Liver (tissue), 9 donors: Measurements from ENCODE around the gene GTF2H1. TPM values are rescaled to one million over a fixed set of nuclear protein-coding genes. Genes with fewer than 3 reads are reported as not detected.
"Not testable (repeated sequence)": the region's sequence is repeated elsewhere in the genome, so short reads cannot be mapped to it uniquely, and the experiment has no call there.

Source experiments
- DNase-seq: peaks from one replicate; pipeline ENCODE4 v3.0.0-alpha.2; 2017; ENCODE audit warnings: low spot score
- H3K27ac ChIP-seq, 2 donors: one replicate each; pipeline ENCODE4 v1.7.0; 2013; ENCODE audit warnings: inconsistent platforms in 2 of 2, low read length in 2 of 2, control low read depth in 1 of 2, low read depth in 1 of 2, mild to moderate bottlenecking in 1 of 2
- H3K27me3 ChIP-seq, 4 donors: one replicate each; pipeline versions ENCODE4 v1.6.1 to v1.7.0; 2013; ENCODE audit warnings: low read length in 3 of 4, inconsistent platforms in 1 of 4, mild to moderate bottlenecking in 1 of 4, moderate library complexity in 1 of 4; ENCODE audit not compliant: control insufficient read depth in 4 of 4, insufficient read depth in 4 of 4
- H3K36me3 ChIP-seq, 4 donors: one replicate each; pipeline versions ENCODE4 v1.6.1 to v1.7.0; 2013; ENCODE audit warnings: low read length in 3 of 4, mild to moderate bottlenecking in 3 of 4, low read depth in 1 of 4, moderate library complexity in 1 of 4; ENCODE audit not compliant: control insufficient read depth in 4 of 4, insufficient read depth in 3 of 4
- H3K4me1 ChIP-seq, 4 donors: one replicate each; pipeline versions ENCODE4 v1.6.1 to v1.7.0; 2013; ENCODE audit warnings: low read length in 3 of 4, mild to moderate bottlenecking in 3 of 4, moderate library complexity in 1 of 4; ENCODE audit not compliant: control insufficient read depth in 4 of 4, insufficient read depth in 4 of 4
- H3K4me3 ChIP-seq, 3 donors: one replicate each; pipeline versions ENCODE4 v1.6.1 to v1.7.0; 2013; ENCODE audit warnings: low read length in 3 of 3, control low read depth in 1 of 3, low read depth in 1 of 3, mild to moderate bottlenecking in 1 of 3
- H3K9ac ChIP-seq, 2 donors: one replicate each; pipeline ENCODE4 v1.7.0; 2013; ENCODE audit warnings: low read length in 2 of 2, mild to moderate bottlenecking in 2 of 2, moderate library complexity in 2 of 2, control low read depth in 1 of 2, low read depth in 1 of 2
- H3K9me3 ChIP-seq, 4 donors: one replicate each; pipeline versions ENCODE4 v1.6.1 to v1.7.0; 2013; ENCODE audit warnings: low read length in 3 of 4; ENCODE audit not compliant: control insufficient read depth in 4 of 4
- EGR1 ChIP-seq, 2 donors: IDR thresholded peaks; 2 replicates each; pipeline ENCODE4 v1.6.1; 2016 to 2018; ENCODE audit warnings: antibody characterized with exemption in 2 of 2, low read depth in 2 of 2
- GABPA ChIP-seq, 2 donors: IDR thresholded peaks in 1 of 2; conservative IDR thresholded peaks in 1 of 2; 2 replicates each; pipeline ENCODE4 v1.6.1; 2016; ENCODE audit warnings: antibody characterized with exemption in 2 of 2, mild to moderate bottlenecking in 1 of 2, moderate library complexity in 1 of 2
- HNF4A ChIP-seq, 2 donors: conservative IDR thresholded peaks; 2 replicates each; pipeline ENCODE4 v1.6.1; 2016; ENCODE audit warnings: antibody characterized with exemption in 2 of 2, mild to moderate bottlenecking in 2 of 2
- JUND ChIP-seq, 2 donors: IDR thresholded peaks; 2 replicates each; pipeline ENCODE4 v1.6.1; 2016; ENCODE audit warnings: antibody characterized with exemption in 2 of 2
- MAX ChIP-seq: IDR thresholded peaks from 2 replicates; pipeline ENCODE4 v1.6.1; 2016; ENCODE audit warnings: antibody characterized with exemption
- RAD21 ChIP-seq, 2 donors: IDR thresholded peaks; 2 replicates each; pipeline ENCODE4 v1.6.1; 2016; ENCODE audit warnings: antibody characterized with exemption in 2 of 2, mild to moderate bottlenecking in 2 of 2
- RXRA ChIP-seq, 2 donors: IDR thresholded peaks; 2 replicates each; pipeline ENCODE4 v1.6.1; 2017 to 2018; ENCODE audit warnings: antibody characterized with exemption in 2 of 2, mild to moderate bottlenecking in 1 of 2
- WGBS: extraction: QIAGEN DNeasy Blood & Tissue Kit; methylation state at CpG from one replicate; pipeline ENCODE4 v1.1.7; 2013; 5-methylcytosine and 5-hydroxymethylcytosine counted together
- polyA plus RNA-seq, 2 donors: library from polyadenylated mRNA; stranded (reverse) in 1 of 2; unstranded in 1 of 2; fragments of 200-250 nt in 1 of 2; fragments of >200 nt in 1 of 2; fragmentation: Nextera tagmentation in 1 of 2; extraction: Ambion mirVana in 1 of 2; gene quantifications; one replicate each; pipeline versions ENCODE4 v1.2.1 to v1.2.3, GENCODE V29; 2013 to 2015
- total RNA-seq, 2 donors: library from RNA; depleted of rRNA; stranded (reverse); fragments of >200 nt; gene quantifications; one replicate each; pipeline ENCODE4 v1.2.3, GENCODE V29; 2014
- TF ChIP-seq, protein P1 (sequence below): IDR thresholded peaks from 2 replicates; pipeline ENCODE4 v1.6.1; 2016; ENCODE audit warnings: antibody characterized with exemption
- TF ChIP-seq, protein P2 (sequence below): IDR thresholded peaks from 2 replicates; pipeline ENCODE4 v1.6.1; 2016; ENCODE audit warnings: antibody characterized with exemption
- donor health status: healthy.
- donor health status: healthy.
- donor health status: healthy.
- donor health status: healthy.
- donor health status: healthy.

GTF2H1 gene
- total and polyA plus RNA-seq, 4 donors = 11.9 to 37.7 (median 18.7) TPM

DNA sequence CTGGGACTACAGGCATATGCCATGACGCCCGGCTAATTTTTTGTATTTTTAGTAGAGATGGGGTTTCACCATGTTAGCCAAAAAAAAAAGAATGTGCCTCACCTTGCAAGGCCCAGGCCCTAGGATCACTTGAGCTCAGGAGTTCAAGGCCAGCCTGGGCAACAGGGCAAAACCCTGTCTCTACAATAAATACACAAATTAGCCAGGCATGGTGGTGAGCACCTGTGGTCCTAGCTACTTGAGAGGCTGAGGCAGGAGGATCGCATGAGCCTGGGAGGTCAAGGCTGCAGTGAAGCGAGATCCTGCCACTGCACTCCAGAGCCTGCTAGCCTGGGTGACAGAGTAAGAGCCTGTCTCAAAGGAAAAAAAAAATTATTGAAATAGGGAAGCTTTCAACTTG, 81.7 kb downstream of the GTF2H1 start:
- peaks cover 14 to 79% (median 72%) of the 10 kb centered on the region in 4 donors for H3K36me3 ChIP-seq
- no peak overlapping the region for H3K27ac ChIP-seq
- no peak overlapping the region for H3K4me3 ChIP-seq
- peaks cover 0 to 6% (median 1%) of the 10 kb centered on the region in 4 donors for H3K4me1 ChIP-seq
- no peaks in the 10 kb centered on the region for H3K27me3 ChIP-seq
- H3K9ac ChIP-seq = no peak overlapping the region
- 100% methylated on average over 4 of the region's 4 CpGs for WGBS
- no peak for TF ChIP-seq GABPA (IDR thresholded peaks at IDR 0.05 in 1 of 2, conservative IDR thresholded peaks at IDR 0.05 in 1 of 2)
- TF ChIP-seq EGR1 (IDR thresholded peaks at IDR 0.05; ENCODE audit: low read depth in 2 of 2) = no peak
- TF ChIP-seq, protein P1, sequence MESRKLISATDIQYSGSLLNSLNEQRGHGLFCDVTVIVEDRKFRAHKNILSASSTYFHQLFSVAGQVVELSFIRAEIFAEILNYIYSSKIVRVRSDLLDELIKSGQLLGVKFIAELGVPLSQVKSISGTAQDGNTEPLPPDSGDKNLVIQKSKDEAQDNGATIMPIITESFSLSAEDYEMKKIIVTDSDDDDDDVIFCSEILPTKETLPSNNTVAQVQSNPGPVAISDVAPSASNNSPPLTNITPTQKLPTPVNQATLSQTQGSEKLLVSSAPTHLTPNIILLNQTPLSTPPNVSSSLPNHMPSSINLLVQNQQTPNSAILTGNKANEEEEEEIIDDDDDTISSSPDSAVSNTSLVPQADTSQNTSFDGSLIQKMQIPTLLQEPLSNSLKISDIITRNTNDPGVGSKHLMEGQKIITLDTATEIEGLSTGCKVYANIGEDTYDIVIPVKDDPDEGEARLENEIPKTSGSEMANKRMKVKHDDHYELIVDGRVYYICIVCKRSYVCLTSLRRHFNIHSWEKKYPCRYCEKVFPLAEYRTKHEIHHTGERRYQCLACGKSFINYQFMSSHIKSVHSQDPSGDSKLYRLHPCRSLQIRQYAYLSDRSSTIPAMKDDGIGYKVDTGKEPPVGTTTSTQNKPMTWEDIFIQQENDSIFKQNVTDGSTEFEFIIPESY = no peak
- DNase-seq = no peak
- H3K9me3 ChIP-seq = no peaks in the 10 kb centered on the region

DNA sequence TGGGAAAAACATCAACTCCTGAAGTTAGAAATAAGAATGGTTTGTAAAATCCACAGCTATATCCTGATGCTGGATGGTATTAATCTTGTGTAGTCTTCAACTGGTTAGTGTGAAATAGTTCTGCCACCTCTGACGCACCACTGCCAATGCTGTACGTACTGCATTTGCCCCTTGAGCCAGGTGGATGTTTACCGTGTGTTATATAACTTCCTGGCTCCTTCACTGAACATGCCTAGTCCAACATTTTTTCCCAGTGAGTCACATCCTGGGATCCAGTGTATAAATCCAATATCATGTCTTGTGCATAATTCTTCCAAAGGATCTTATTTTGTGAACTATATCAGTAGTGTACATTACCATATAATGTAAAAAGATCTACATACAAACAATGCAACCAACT, 85.0 kb downstream of the GTF2H1 start:
- Histone ChIP-seq H3K27ac (peak overlapping the region; percentile 49 to 54), H3K36me3 (peaks cover 4 to 55% (median 48%) of the 10 kb centered on the region in 4 donors)
- not testable (repeated sequence) for DNase-seq, H3K9ac ChIP-seq, H3K27me3 ChIP-seq, H3K4me1 ChIP-seq, H3K9me3 ChIP-seq, H3K4me3 ChIP-seq
- WGBS = 29% methylated on average over 3 of the region's 3 CpGs
- peak in 1 of 2 donors; percentile 20 for TF ChIP-seq HNF4A (conservative IDR thresholded peaks at IDR 0.05)
- peak in 1 of 2 donors; percentile 66 for TF ChIP-seq JUND (IDR thresholded peaks at IDR 0.05)

- no peak for DNase-seq
- TF ChIP-seq RXRA (IDR thresholded peaks at IDR 0.05) (no peak), JUND (IDR thresholded peaks at IDR 0.05) (no peak), HNF4A (conservative IDR thresholded peaks at IDR 0.05) (no peak), EGR1 (IDR thresholded peaks at IDR 0.05; ENCODE audit: low read depth in 2 of 2) (no peak), RAD21 (IDR thresholded peaks at IDR 0.05) (no peak), MAX (no peak)
- TF ChIP-seq, protein P1 = no peak
- TF ChIP-seq, protein P2, sequence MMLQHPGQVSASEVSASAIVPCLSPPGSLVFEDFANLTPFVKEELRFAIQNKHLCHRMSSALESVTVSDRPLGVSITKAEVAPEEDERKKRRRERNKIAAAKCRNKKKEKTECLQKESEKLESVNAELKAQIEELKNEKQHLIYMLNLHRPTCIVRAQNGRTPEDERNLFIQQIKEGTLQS = no peak
- Histone ChIP-seq H3K36me3 (peaks cover 4 to 42% (median 35%) of the 10 kb centered on the region in 4 donors), H3K9me3 (no peaks in the 10 kb centered on the region), H3K27ac (peak overlapping the region in 1 of 2 donors; percentile 23), H3K4me1 (peaks cover 0 to 10% (median 1%) of the 10 kb centered on the region in 4 donors), H3K27me3 (no peaks in the 10 kb centered on the region), H3K9ac (no peak overlapping the region), H3K4me3 (no peak overlapping the region)
- WGBS = 96% methylated on average over 9 of the region's 9 CpGs
These were observed 86.4 kb downstream of the GTF2H1 start for GRCh38 chr11:18408558-18409291.
